ENCODE data around the gene EIF4EBP2. TPM values are rescaled to one million over a fixed set of nuclear protein-coding genes. Genes with fewer than 3 reads are reported as not detected.

EIF4EBP2 gene
- total RNA-seq, 2 donors from 2014 or later, result 103 to 119 TPM

DNA sequence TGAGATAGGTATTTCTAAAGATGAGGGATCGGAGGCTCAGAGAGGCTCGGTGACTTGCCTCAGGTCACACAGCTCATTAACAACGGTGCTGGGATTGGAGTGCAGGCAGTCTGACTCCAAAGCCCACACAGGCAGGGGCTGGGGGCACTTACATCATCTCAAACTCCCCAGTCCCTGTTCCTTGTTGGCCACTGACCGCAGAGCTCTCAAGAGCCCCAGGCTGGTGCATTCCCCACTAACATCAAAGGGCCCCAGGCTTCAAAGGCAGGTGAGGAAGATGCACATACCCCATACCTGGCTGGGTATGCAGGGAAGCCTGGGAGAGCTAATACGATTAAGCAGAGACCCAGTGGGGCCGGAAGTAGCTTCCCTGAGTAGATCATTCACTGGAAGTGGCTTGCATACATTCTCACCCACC lies 51.3 kb downstream of the EIF4EBP2 start:
- peaks cover 36% of the 10 kb centered on the region for H3K4me1 Mint-ChIP-seq
- H3K9me3 Mint-ChIP-seq, result no peaks in the 10 kb centered on the region
- peaks cover 21% of the 10 kb centered on the region for H3K27me3 Mint-ChIP-seq (ENCODE audit: insufficient read depth)
- TF ChIP-seq, protein P1, sequence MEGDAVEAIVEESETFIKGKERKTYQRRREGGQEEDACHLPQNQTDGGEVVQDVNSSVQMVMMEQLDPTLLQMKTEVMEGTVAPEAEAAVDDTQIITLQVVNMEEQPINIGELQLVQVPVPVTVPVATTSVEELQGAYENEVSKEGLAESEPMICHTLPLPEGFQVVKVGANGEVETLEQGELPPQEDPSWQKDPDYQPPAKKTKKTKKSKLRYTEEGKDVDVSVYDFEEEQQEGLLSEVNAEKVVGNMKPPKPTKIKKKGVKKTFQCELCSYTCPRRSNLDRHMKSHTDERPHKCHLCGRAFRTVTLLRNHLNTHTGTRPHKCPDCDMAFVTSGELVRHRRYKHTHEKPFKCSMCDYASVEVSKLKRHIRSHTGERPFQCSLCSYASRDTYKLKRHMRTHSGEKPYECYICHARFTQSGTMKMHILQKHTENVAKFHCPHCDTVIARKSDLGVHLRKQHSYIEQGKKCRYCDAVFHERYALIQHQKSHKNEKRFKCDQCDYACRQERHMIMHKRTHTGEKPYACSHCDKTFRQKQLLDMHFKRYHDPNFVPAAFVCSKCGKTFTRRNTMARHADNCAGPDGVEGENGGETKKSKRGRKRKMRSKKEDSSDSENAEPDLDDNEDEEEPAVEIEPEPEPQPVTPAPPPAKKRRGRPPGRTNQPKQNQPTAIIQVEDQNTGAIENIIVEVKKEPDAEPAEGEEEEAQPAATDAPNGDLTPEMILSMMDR (conservative IDR thresholded peaks at IDR 0.05), result no peak
- H3K36me3 ChIP-seq (ENCODE audit: control insufficient read depth, insufficient read depth, low read length), result no peaks in the 10 kb centered on the region
- peak overlapping the region; percentile 94 for H3K27ac Mint-ChIP-seq
- no peaks in the 10 kb centered on the region for H3K9me3 ChIP-seq (ENCODE audit: control insufficient read depth, low read length)
- peaks cover 4% of the 10 kb centered on the region for H3K4me1 ChIP-seq (ENCODE audit: control insufficient read depth, insufficient read depth, low read length)
- no peak overlapping the region for H3K4me3 ChIP-seq (ENCODE audit: low read length)
- 44% methylated on average over 6 of the region's 6 CpGs; no CpG with 5 or more reads in 1 of the 2 experiments for WGBS, 2 experiments (ENCODE audit: insufficient coverage in 1 of 2, insufficient read length in 1 of 2)
- DNase-seq, result peak; percentile 97
- H3K27ac ChIP-seq (ENCODE audit: low read depth, low read length), result no peak overlapping the region
- no peak overlapping the region for H3K9ac ChIP-seq (ENCODE audit: extremely low read depth, low read length, poor library complexity, severe bottlenecking)
- peak overlapping the region; percentile 36 for H3K4me3 Mint-ChIP-seq
- no peaks in the 10 kb centered on the region for H3K36me3 Mint-ChIP-seq (ENCODE audit: low read depth)
- H3K27me3 ChIP-seq (ENCODE audit: control insufficient read depth, insufficient read depth, low read length, poor library complexity, severe bottlenecking), result peaks cover 10% of the 10 kb centered on the region

DNA sequence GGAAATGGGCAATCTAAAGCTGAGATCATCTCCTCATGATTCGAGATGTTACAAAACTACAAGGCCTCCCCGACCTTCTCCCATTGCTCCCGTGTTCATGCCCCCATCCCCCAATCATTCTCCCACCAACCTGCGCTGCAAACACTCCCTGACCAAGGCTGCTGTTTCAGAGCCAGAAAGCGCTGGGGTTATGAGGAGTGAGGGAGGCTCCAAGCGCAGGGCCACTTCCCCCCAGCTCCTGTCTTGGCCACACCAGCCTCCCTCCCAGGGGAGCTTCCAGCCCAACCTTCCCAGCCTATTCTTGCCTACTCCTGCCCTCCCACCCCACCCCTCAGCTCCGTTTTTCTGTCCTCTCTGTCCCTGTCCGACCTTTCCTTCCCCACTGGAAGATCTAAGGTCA lies 52.2 kb downstream of the EIF4EBP2 start:
- peak overlapping the region; percentile 94 for H3K27ac Mint-ChIP-seq
- TF ChIP-seq, protein P1 (conservative IDR thresholded peaks at IDR 0.05), result no peak
- no peak overlapping the region for H3K4me3 ChIP-seq (ENCODE audit: low read length)
- no peak overlapping the region for H3K27ac ChIP-seq (ENCODE audit: low read depth, low read length)
- H3K4me1 ChIP-seq (ENCODE audit: control insufficient read depth, insufficient read depth, low read length), result no peaks in the 10 kb centered on the region
- no peak overlapping the region for H3K9ac ChIP-seq (ENCODE audit: extremely low read depth, low read length, poor library complexity, severe bottlenecking)
- WGBS, 2 experiments (ENCODE audit: insufficient coverage in 1 of 2, insufficient read length in 1 of 2), result 28 to 31% methylated on average over 2 to 8 of the region's 8 CpGs
- no peaks in the 10 kb centered on the region for H3K9me3 ChIP-seq (ENCODE audit: control insufficient read depth, low read length)
- DNase-seq, result peak; percentile 80
- H3K36me3 Mint-ChIP-seq (ENCODE audit: low read depth), result no peaks in the 10 kb centered on the region
- peaks cover 21% of the 10 kb centered on the region for H3K27me3 Mint-ChIP-seq (ENCODE audit: insufficient read depth)
- H3K27me3 ChIP-seq (ENCODE audit: control insufficient read depth, insufficient read depth, low read length, poor library complexity, severe bottlenecking), result peaks cover 10% of the 10 kb centered on the region
- H3K4me3 Mint-ChIP-seq, result peak overlapping the region; percentile 36
- H3K4me1 Mint-ChIP-seq, result peaks cover 34% of the 10 kb centered on the region
- no peaks in the 10 kb centered on the region for H3K9me3 Mint-ChIP-seq
- H3K36me3 ChIP-seq (ENCODE audit: control insufficient read depth, insufficient read depth, low read length), result no peaks in the 10 kb centered on the region

DNA sequence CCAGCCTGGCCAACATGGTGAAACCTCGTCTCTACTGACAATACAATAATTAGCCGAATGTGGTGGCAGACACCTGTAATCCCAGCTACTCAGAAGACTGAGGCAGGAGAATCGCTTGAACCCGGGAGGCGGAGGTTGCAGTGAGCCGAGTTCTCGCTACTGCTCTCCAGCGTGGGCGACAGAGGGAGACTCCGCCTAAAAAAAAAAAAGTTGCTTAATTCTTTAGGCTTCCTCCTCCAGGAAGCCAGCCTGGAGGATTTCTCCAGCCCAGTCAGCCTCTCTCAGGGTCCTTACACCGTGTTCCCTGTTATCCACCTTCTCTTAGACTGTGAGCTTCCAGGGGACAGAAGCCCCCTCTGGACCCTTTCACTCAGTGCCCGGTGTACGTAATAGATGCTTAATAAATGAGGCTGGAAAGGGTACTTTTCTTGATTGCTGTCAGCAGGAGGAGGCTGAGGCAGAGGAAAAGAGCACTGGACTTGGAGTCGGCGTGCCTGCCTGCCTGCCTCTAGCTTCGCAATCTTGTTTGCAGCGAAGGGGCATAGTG lies 53.9 kb downstream of the EIF4EBP2 start:
- Histone ChIP-seq H3K27me3 (ENCODE audit: control insufficient read depth, insufficient read depth, low read length, poor library complexity, severe bottlenecking) (peaks cover 10% of the 10 kb centered on the region), H3K4me3 (ENCODE audit: low read length) (no peak overlapping the region), H3K4me1 (ENCODE audit: control insufficient read depth, insufficient read depth, low read length) (no peaks in the 10 kb centered on the region), H3K9ac (ENCODE audit: extremely low read depth, low read length, poor library complexity, severe bottlenecking) (no peak overlapping the region), H3K27ac (ENCODE audit: low read depth, low read length) (no peak overlapping the region), H3K9me3 (ENCODE audit: control insufficient read depth, low read length) (no peaks in the 10 kb centered on the region), H3K36me3 (ENCODE audit: control insufficient read depth, insufficient read depth, low read length) (no peaks in the 10 kb centered on the region)
- peaks cover 34% of the 10 kb centered on the region for H3K4me1 Mint-ChIP-seq
- peak overlapping the region; percentile 59 for H3K4me3 Mint-ChIP-seq
- no peak overlapping the region for H3K27ac Mint-ChIP-seq
- H3K36me3 Mint-ChIP-seq (ENCODE audit: low read depth), result no peaks in the 10 kb centered on the region
- H3K27me3 Mint-ChIP-seq (ENCODE audit: insufficient read depth), result peaks cover 21% of the 10 kb centered on the region
- 52 to 53% methylated on average over 12 to 17 of the region's 17 CpGs for WGBS, 2 experiments (ENCODE audit: insufficient coverage in 1 of 2, insufficient read length in 1 of 2)
- H3K9me3 Mint-ChIP-seq, result no peaks in the 10 kb centered on the region
- no peak for DNase-seq
- TF ChIP-seq, protein P1 (conservative IDR thresholded peaks at IDR 0.05), result no peak

Data from endodermal cell (in vitro differentiated cells).